ENCODE results near the gene ABCC4. TPM values are rescaled to one million over a fixed set of nuclear protein-coding genes. Genes with fewer than 3 reads are reported as not detected.

The ABCC4 gene
- total and polyA plus RNA-seq, 4 donors: 0.74 to 22.5 (median 2.0) TPM

DNA sequence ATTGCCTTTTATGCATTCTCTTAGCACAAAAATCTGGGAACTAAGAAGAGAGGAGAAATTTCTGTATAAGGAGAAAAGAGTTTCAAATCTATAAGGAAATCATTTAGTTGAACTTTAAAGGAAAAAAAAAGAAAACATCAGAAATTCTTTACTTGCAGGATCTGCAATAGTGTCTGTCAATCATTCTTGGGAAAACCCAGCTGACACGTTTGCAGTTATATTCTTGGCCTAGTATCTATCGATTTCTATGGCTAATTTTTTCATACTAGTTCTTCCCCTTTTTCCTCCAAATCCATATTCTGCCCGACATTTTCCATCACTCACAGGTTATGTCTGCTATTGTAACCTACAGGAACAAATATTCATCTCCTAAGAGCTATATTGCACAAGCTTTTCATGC is 160.7 kb downstream of the ABCC4 start:
- Histone ChIP-seq H3K4me3 (ENCODE audit: low read depth in 1 of 3, low read length in 3 of 3) (no peak overlapping the region), H3K27ac (ENCODE audit: low read depth in 1 of 2, low read length in 2 of 2) (no peak overlapping the region), H3K9me3 (ENCODE audit: control insufficient read depth in 4 of 4, low read length in 3 of 4) (no peaks in the 10 kb centered on the region), H3K27me3 (ENCODE audit: control insufficient read depth in 4 of 4, insufficient read depth in 4 of 4, low read length in 3 of 4) (no peaks in the 10 kb centered on the region), H3K4me1 (ENCODE audit: control insufficient read depth in 4 of 4, insufficient read depth in 4 of 4, low read length in 3 of 4) (no peaks in the 10 kb centered on the region), H3K9ac (ENCODE audit: low read depth in 1 of 2, low read length in 2 of 2) (no peak overlapping the region), H3K36me3 (ENCODE audit: control insufficient read depth in 4 of 4, insufficient read depth in 3 of 4, low read depth in 1 of 4, low read length in 3 of 4) (no peaks in the 10 kb centered on the region)
- WGBS: 93% methylated on average over 3 of the region's 3 CpGs
- TF ChIP-seq GABPA (IDR thresholded peaks at IDR 0.05 in 1 of 2, conservative IDR thresholded peaks at IDR 0.05 in 1 of 2) (no peak), JUND (IDR thresholded peaks at IDR 0.05) (no peak), FOXA2 (IDR thresholded peaks at IDR 0.05) (no peak), NR2F2 (IDR thresholded peaks at IDR 0.05) (no peak)
- TF ChIP-seq, protein P1, sequence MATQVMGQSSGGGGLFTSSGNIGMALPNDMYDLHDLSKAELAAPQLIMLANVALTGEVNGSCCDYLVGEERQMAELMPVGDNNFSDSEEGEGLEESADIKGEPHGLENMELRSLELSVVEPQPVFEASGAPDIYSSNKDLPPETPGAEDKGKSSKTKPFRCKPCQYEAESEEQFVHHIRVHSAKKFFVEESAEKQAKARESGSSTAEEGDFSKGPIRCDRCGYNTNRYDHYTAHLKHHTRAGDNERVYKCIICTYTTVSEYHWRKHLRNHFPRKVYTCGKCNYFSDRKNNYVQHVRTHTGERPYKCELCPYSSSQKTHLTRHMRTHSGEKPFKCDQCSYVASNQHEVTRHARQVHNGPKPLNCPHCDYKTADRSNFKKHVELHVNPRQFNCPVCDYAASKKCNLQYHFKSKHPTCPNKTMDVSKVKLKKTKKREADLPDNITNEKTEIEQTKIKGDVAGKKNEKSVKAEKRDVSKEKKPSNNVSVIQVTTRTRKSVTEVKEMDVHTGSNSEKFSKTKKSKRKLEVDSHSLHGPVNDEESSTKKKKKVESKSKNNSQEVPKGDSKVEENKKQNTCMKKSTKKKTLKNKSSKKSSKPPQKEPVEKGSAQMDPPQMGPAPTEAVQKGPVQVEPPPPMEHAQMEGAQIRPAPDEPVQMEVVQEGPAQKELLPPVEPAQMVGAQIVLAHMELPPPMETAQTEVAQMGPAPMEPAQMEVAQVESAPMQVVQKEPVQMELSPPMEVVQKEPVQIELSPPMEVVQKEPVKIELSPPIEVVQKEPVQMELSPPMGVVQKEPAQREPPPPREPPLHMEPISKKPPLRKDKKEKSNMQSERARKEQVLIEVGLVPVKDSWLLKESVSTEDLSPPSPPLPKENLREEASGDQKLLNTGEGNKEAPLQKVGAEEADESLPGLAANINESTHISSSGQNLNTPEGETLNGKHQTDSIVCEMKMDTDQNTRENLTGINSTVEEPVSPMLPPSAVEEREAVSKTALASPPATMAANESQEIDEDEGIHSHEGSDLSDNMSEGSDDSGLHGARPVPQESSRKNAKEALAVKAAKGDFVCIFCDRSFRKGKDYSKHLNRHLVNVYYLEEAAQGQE (IDR thresholded peaks at IDR 0.05): no peak
- TF ChIP-seq, protein P2, sequence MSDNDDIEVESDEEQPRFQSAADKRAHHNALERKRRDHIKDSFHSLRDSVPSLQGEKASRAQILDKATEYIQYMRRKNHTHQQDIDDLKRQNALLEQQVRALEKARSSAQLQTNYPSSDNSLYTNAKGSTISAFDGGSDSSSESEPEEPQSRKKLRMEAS (IDR thresholded peaks at IDR 0.05): no peak
- no peak for DNase-seq (ENCODE audit: low spot score)

DNA sequence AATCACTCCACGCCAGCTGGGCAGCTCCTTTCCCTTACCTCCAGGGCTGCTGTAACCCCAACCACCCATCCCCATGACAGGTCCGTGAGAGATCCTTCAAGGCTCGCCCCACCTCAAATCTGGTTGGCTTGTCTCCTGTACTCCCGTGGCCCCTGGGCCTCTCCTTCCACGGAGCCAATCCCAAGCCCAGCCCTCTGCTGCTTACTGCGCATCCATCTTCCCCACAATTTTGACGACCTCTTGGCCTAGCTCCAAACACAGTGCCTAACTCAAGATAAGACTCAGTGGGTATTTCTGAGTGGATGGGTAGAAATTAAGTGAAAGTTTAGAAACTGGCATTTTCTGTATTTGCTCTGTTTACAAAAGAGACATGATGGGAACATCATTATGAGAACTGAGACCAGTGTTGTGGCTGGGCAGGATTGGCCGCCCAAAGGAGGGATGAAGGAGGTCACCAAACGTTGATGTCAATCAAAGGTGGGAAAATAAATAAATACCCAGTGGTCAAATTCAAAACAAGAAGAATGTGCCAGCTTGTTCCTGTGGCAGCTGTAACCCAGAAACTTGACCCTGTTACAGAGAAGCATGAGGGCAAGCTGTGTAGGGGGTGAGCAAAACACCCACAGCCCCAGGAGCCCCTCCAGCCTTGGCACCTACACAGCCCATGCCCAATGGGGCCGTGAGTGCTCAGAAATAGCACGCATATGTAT is 162.2 kb downstream of the ABCC4 start:
- no peak overlapping the region for H3K9ac ChIP-seq (ENCODE audit: low read depth in 1 of 2, low read length in 2 of 2)
- no peak for DNase-seq (ENCODE audit: low spot score)

DNA sequence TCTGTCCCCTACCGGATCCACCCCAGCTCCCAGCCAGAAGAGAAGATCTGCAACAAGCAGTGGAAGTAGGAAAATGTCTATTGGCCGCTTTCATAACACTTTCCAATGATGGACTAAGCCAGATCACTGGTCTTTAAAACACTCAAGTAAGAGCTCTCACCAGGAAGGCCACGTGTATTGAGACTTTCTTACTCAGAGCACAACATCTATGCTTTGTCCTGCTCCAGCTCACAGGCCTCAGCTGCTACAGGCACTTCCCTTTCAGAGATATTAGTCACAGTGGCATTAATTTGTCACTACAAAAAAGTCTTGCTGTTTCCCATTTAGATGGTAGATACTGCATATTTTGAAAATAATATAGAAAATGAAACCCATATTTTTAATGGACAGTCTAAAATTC is 164.2 kb downstream of the ABCC4 start:
- H3K9me3 ChIP-seq (ENCODE audit: control insufficient read depth in 4 of 4, low read length in 3 of 4): no peaks in the 10 kb centered on the region
- DNase-seq (ENCODE audit: low spot score): no peak
- H3K27me3 ChIP-seq (ENCODE audit: control insufficient read depth in 4 of 4, insufficient read depth in 4 of 4, low read length in 3 of 4): no peaks in the 10 kb centered on the region
- no peaks in the 10 kb centered on the region for H3K4me1 ChIP-seq (ENCODE audit: control insufficient read depth in 4 of 4, insufficient read depth in 4 of 4, low read length in 3 of 4)
- 82% methylated on average over 3 of the region's 3 CpGs for WGBS
- H3K27ac ChIP-seq (ENCODE audit: low read depth in 1 of 2, low read length in 2 of 2): no peak overlapping the region
- H3K4me3 ChIP-seq (ENCODE audit: low read depth in 1 of 3, low read length in 3 of 3): no peak overlapping the region
- H3K9ac ChIP-seq (ENCODE audit: low read depth in 1 of 2, low read length in 2 of 2): no peak overlapping the region
- H3K36me3 ChIP-seq (ENCODE audit: control insufficient read depth in 4 of 4, insufficient read depth in 3 of 4, low read depth in 1 of 4, low read length in 3 of 4): no peaks in the 10 kb centered on the region
- TF ChIP-seq JUND (IDR thresholded peaks at IDR 0.05) (no peak), FOXA2 (IDR thresholded peaks at IDR 0.05) (no peak), RAD21 (IDR thresholded peaks at IDR 0.05) (no peak), FOXA1 (IDR thresholded peaks at IDR 0.05) (no peak), HNF4G (IDR thresholded peaks at IDR 0.05) (no peak), RXRA (IDR thresholded peaks at IDR 0.05) (no peak), TAF1 (conservative IDR thresholded peaks at IDR 0.05) (no peak), GABPA (IDR thresholded peaks at IDR 0.05 in 1 of 2, conservative IDR thresholded peaks at IDR 0.05 in 1 of 2) (no peak), YY1 (IDR thresholded peaks at IDR 0.05) (no peak)
- TF ChIP-seq, protein P1 (IDR thresholded peaks at IDR 0.05): no peak
- TF ChIP-seq, protein P3, sequence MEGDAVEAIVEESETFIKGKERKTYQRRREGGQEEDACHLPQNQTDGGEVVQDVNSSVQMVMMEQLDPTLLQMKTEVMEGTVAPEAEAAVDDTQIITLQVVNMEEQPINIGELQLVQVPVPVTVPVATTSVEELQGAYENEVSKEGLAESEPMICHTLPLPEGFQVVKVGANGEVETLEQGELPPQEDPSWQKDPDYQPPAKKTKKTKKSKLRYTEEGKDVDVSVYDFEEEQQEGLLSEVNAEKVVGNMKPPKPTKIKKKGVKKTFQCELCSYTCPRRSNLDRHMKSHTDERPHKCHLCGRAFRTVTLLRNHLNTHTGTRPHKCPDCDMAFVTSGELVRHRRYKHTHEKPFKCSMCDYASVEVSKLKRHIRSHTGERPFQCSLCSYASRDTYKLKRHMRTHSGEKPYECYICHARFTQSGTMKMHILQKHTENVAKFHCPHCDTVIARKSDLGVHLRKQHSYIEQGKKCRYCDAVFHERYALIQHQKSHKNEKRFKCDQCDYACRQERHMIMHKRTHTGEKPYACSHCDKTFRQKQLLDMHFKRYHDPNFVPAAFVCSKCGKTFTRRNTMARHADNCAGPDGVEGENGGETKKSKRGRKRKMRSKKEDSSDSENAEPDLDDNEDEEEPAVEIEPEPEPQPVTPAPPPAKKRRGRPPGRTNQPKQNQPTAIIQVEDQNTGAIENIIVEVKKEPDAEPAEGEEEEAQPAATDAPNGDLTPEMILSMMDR (IDR thresholded peaks at IDR 0.05; ENCODE audit: low read depth, low read length, missing input control): no peak
- TF ChIP-seq, protein P4, sequence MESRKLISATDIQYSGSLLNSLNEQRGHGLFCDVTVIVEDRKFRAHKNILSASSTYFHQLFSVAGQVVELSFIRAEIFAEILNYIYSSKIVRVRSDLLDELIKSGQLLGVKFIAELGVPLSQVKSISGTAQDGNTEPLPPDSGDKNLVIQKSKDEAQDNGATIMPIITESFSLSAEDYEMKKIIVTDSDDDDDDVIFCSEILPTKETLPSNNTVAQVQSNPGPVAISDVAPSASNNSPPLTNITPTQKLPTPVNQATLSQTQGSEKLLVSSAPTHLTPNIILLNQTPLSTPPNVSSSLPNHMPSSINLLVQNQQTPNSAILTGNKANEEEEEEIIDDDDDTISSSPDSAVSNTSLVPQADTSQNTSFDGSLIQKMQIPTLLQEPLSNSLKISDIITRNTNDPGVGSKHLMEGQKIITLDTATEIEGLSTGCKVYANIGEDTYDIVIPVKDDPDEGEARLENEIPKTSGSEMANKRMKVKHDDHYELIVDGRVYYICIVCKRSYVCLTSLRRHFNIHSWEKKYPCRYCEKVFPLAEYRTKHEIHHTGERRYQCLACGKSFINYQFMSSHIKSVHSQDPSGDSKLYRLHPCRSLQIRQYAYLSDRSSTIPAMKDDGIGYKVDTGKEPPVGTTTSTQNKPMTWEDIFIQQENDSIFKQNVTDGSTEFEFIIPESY (IDR thresholded peaks at IDR 0.05): no peak

More for the DNA sequence above, 162.2 kb downstream of the ABCC4 start:
- Histone ChIP-seq H3K9me3 (ENCODE audit: control insufficient read depth in 4 of 4, low read length in 3 of 4) (no peaks in the 10 kb centered on the region), H3K27me3 (ENCODE audit: control insufficient read depth in 4 of 4, insufficient read depth in 4 of 4, low read length in 3 of 4) (no peaks in the 10 kb centered on the region), H3K4me1 (ENCODE audit: control insufficient read depth in 4 of 4, insufficient read depth in 4 of 4, low read length in 3 of 4) (no peaks in the 10 kb centered on the region), H3K27ac (ENCODE audit: low read depth in 1 of 2, low read length in 2 of 2) (no peak overlapping the region), H3K36me3 (ENCODE audit: control insufficient read depth in 4 of 4, insufficient read depth in 3 of 4, low read depth in 1 of 4, low read length in 3 of 4) (no peaks in the 10 kb centered on the region), H3K4me3 (ENCODE audit: low read depth in 1 of 3, low read length in 3 of 3) (no peak overlapping the region)
- no peak for TF ChIP-seq FOXA2 (IDR thresholded peaks at IDR 0.05)
- TF ChIP-seq RXRA (IDR thresholded peaks at IDR 0.05): no peak
- TF ChIP-seq, protein P5, sequence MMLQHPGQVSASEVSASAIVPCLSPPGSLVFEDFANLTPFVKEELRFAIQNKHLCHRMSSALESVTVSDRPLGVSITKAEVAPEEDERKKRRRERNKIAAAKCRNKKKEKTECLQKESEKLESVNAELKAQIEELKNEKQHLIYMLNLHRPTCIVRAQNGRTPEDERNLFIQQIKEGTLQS (IDR thresholded peaks at IDR 0.05): no peak
- TF ChIP-seq HNF4G (IDR thresholded peaks at IDR 0.05): no peak
- 96% methylated on average over 11 of the region's 11 CpGs for WGBS
